GM12892 (cell line): Measurements from ENCODE around the gene UCK2.

ENCODE experiments used
- POLR2A ChIP-seq: IDR thresholded peaks from 2 replicates; pipeline ENCODE4 v1.6.1; 2011; ENCODE audit warnings: low read depth, low read length, control low read depth
- POLR2AphosphoS5 ChIP-seq: IDR thresholded peaks from 2 replicates; pipeline ENCODE4 v1.6.1; 2011; ENCODE audit warnings: low read depth, low read length, control low read depth
- TAF1 ChIP-seq: IDR thresholded peaks from 2 replicates; pipeline ENCODE4 v1.6.1; 2011; ENCODE audit warnings: low read depth, mild to moderate bottlenecking, control low read depth, low read length, borderline replicate concordance

GRCh38 chr1:165925498-165926079 lies 98.2 kb downstream of the UCK2 start:
- TF ChIP-seq POLR2A (no peak), POLR2AphosphoS5 (no peak), TAF1 (no peak)
